GM04504 (cell line): ENCODE measurements around the gene NTNG2.

Experiments used
- DNase-seq: peaks from one replicate; pipeline ENCODE4 v3.0.0-alpha.2; 2012; ENCODE audit warnings: low read depth

NTNG2 gene

DNA sequence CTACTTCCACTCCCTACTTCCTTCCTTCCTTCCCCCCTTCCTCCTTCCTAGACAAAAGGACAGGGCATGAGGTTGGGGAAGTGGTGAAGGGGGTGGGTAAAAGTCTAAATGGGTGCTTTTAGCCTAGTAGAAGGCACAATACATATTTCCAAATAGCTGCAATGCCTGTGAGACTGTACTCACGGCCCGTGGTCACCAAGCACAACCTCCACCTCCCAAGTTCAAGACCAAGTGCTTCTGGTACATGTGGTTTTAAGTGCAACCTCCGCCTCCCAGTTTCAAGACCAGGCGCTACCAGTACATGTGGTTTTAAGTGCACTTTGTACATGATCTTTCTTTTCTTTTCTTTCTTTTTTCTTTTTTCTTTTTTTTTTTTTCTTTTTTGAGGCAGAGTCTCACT lies 14.5 kb upstream of the NTNG2 start:
- no peak for DNase-seq

DNA sequence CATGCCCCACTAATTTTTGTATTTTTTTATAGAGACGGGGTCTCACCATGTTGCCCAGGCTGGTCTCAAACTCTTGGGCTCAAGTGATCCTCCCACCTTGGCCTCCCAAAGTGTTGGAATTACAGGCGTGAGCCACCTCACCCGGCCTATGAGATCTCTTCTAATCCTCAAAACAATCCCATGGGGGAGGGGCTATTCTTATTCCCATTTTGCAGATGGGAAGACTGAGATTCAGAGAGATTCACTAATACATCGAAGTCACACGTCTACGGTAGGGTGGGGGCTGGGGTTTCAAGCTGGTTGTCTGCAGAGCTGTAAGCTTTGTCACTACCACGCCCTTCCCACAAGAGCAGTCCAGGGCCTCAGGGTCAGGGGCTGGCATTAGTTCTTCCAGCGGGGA lies 14.0 kb upstream of the NTNG2 start:
- DNase-seq = no peak

DNA sequence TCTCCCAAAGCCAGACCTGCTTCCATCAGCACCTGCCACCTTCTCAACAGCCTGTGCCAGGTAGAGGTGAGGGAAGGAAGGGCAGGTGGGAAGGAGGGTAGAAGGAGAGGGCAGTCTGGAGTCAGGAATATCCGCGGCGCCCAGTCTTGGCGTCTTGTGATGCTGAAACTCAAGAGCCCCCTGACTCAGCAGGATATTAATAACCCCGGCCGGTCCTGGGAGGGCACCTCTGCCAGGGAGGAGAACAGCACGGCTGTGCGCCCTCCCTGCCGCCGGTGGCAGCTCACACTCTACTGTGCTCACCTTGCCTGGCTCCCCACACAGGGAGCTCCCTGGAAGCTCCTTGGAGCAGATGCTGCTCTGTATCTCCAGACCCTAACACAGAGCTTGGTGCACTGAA lies 11.6 kb upstream of the NTNG2 start:
- DNase-seq = no peak

DNA sequence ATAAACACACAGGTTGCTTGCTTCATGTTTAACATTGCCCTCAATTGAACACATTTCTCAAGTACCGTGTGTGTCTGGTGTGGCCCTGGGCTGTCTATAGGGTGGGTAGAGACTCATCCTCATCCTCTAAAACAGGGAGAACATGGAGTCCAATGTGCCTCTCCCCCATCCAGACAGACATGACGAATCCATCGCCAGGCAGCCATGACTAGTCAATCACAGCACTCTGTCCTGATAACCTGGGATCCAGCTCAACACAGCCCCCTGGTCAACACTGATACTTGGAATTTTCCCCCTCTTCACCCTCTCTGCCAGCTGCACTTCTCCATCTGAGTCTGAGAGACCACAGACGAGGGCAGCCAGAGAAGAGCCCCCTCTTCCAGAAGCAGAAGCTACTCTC lies 10.7 kb upstream of the NTNG2 start:
- DNase-seq = no peak

DNA sequence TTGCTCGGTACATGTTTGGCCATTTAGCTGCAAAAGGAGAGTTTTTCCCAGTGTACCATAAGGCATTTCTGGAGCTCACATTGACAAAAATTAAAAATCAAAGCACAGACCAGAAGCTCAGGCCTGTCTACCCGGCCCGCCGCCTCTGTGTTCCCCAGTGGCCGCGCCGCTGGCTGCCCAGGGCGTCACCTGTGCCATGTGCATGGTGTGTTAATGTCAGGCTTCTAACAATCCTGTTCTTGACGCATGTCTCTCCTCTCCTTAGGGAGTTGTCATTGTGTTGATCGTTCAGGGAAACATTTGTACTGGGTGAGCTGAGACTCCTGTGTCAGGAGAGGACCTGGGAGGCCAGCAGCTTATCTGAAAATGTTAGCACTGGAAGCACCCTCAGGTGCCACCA lies 9.6 kb upstream of the NTNG2 start:
- DNase-seq = no peak

DNA sequence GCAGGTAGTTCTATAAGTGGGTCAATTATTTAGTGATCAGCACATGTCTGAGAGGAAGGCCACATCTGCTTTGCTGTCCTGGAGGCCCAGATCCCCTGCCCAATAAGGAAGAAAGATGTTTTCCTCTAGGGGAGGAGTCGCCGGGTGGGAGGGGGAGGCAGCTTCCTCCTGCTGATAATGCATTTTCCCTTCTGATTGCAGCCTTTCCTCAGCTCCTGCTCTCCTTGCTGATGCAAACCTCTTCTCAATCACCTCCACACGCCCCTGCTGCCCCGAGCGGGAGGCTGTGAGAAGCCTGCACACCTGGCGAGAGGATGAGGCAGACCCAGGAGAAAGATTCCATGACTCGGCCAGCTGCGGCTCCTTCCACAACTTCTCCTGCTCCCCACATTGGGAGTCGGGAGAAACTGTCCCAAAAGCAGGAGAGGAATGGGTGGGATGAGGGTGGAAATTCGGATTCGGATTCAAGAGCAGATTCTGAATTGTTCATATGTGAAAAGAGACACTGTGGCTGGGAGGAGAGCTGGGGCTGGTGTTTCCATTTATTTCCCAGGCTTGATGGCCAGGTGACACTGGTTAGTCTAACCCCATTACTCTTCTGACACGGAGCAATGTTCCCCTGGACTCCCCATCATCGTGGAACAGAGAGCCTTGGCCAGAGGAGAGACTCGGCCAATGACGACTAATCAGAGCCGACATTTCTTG lies 6.8 kb upstream of the NTNG2 start:
- no peak for DNase-seq

DNA sequence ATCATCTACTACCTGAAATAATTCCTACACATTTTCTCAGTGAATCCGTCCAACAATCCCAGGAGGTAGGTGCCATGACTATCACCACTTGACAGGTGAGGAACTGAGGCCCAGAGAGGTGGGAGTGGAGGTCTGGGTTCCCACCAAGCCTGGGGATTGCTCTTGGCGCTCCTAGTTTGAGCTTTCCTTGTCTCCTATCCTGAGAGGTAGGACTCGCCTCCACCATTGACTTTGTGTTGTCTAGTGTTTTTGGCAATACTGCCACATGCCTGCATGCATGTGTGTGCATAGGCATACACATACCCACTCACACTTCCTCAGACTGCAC lies 6.3 kb upstream of the NTNG2 start:
- no peak for DNase-seq

DNA sequence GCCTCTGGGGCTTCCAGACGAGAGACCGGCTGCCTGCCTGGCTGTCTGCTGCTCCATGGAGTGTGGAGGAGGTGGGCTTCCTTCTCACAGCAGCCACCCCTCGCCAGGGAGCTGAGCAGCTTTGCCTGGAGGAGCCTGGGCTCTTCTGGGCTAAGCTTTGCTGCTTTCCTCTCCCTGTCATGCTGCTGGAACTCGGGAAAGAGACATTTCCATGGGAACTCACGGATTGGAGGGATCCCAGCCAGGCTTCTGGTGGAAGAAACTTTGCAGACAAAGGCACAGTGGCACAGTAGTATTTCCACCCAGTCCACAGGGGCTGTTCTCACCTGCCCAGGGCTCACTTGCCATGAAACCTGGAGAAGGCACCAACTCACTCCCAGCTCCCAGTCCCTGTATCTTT lies 5.6 kb upstream of the NTNG2 start:
- DNase-seq = no peak

DNA sequence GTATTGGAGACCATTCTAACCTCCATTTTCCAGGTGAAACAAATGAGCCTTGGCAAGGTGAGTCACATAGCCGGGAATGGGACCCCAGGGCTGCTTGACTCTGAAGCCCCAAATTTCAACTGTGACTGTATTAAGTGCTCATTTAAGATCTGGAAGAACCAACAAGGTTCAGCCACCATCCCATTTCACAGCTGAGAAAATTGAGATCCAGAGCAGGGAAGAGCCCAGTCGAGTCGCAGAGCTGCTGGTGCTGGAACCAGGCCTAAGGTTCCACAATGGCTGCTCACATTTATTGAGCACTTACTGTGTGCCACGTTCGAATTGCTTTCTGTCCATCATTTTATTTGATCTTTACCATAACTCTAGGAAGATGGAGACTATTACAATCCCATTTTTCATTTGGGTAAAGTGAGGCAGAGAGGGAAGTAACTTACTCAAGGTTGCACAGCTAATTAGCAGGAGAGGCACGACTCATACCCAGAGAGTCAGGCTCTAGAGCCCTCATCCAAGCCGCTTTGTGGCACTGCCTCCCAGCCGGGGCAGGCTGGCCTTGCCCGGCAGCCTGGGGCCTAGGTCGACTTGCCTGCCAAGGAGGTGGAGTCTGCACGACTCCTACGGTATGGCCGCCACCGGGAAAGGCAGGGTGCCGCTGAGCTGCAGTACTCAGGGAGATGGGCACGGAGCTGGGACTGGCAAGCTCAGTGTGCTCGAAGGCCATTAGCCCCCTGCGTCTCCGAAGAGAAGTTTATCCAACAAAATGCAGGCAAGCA lies 4.3 kb upstream of the NTNG2 start:
- no peak for DNase-seq

DNA sequence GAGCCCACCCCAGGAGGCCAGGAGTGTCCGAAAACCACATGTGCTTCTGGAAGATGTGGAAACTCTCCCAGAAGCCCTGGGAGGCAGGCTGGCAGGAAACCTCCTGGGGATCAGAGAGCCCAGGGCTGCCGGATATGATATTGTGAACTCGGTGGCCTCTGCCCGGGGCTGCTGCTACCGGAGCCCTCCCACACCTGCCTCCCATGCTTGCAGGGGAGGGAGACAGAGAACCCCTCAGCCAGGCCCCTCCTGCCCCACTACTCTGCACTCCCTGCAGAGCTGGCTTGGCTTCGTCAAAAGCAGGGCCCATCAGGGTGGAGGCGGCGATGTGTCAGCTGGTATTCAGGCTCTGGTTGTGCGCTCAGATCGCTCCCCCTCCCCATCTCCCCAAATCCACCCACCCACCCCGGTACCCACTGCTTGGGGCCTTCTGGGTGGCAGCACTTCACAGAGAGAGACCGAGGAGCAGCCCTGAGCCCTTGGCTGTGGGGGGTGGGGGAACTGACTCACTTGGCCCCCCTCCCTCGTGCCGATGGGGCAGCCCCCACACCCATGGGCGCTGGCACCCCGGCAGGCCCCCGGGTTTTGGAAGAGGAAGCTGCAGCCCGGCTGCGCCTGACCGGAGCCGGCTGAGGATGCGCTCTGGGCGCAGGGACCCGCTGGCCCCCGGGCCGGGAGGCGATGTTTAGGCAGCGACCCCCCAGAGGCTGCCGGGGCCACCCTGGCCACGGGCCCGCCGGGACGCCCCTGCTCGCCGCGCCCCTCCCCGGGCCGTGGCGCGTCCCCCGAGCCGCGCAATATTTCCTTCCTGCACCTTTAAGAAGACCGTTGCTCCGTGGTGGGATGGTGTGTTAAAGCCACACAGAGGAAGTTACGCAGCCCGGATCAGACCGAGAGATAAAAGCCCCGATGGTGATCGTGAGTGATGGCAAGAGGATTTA lies 786 bp upstream of the NTNG2 start:
- DNase-seq = peak; percentile 21

DNA sequence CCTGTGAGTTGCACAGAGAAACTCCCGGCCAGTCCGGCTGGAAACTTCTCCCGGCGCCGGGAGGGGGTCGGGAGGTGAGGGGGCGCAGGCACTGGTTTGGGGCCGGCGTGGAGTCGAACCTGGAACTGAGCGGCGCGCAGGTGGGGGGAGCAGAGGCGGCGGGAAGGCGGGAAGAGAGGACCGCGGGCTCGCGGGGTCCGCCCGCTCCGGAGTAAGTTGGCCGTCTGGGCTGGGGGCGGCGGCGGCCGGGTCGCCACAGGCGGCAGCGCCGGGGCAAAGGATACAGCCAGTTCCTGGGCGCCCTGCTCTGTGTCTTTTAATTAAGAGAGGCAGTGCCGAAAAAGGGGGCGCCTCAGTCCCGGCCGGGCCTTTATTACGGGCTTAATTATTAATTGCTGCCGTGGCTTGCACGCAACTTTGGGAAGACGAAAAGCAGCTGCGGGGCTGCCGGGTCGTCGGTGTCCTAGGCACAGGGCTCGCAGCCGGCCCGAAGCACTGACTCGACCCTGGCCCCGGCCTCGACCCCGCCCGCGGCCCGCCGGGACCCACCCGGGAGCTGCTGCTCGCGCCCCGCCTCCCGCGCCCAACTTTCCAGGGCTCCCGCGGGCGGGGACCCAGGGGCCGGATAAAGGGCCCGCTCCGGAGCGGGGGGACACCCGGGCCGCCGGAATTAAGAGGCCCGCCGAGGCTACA lies 1.1 kb downstream of the NTNG2 start:
- DNase-seq = no peak

DNA sequence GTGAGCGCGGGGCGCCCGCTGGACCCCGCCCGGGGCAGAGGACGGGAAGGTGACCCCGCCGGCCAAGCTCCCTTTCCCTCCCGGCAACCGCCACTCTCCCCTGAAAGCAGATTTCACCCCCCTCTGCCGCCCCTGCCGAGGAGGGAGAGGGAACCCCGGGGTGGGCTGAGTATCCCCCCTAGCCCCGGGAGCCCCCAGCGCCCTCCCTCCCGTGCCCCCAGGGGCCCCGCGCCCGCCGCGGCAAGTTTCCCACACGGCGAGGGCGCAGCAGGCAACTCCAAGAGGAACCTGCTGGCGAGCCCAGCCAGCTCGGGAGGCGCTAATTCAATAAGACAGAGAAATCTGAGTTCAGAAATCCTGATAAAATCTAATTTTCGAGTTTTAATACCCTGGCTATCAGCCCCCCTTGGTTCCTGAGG lies 1.6 kb downstream of the NTNG2 start:
- DNase-seq = no peak

DNA sequence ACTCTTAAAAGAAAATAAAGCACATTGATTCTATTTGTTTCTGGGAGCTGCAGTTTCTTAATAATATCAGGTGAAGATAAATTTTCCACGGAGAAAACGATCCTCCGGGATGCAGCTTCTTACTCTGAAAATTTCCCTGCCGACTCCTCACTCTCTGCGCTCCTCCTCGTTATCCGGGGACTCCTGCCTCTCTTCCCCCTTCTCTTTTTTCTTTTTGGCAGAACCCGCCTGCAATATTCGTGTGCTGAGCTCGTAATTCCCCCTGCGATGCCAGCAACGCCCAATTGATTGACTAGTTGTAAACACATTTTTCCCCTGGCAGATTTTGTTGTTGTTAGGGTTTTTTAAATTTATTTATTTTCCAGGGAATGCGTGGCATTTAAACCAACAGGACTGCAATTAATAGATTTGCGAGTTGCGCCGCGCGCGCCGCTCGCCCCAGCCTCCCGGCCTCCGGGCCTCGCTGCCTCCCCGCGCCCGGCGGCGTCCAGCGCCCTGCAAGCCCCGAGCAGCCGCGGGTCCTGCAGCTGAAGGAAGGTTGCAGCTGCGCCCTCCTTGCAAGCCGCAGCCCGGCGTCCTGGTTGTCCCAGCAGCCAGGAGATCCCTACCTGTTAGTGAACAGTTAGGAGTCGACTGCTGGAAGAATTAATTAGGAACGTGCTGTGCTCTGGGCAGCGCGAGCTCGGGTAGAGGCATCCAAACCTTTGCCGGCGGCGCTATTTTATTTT lies 2.2 kb downstream of the NTNG2 start:
- DNase-seq = no peak

DNA sequence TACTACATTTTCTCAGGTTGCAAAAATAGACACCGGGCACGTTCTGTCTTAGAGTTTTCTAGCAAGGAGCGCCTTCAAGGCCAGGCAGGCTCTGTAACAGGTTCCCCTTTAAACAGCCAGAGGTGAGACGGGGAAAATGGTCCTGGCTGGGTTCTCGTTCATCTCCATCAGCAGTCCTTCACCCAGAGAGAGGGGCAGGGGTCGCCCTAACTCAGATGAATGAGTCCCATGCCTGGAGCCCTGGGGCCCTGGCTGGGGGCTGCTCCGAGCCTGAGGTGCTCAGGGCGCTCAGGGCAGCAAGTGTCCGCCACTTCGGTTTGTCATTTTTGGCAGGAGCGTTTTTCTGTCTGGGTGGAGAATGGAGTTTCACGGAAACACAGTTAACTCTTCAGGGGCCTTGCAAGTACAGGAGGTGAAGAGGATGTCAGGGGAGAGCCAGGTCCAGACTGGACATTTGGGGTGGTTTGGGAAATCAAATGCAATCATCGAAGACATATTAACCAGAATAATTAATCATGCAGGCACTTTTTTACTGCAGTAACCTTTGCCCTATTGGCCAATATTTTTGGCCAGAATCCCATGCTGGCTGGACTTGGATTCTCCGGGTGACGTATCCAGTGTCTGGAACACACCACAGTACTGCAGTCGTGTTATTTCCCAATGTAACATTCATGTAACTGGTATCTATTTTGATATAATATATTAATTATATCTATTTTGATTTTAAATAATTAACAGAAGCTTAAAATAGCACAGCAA lies 2.9 kb downstream of the NTNG2 start:
- no peak for DNase-seq

DNA sequence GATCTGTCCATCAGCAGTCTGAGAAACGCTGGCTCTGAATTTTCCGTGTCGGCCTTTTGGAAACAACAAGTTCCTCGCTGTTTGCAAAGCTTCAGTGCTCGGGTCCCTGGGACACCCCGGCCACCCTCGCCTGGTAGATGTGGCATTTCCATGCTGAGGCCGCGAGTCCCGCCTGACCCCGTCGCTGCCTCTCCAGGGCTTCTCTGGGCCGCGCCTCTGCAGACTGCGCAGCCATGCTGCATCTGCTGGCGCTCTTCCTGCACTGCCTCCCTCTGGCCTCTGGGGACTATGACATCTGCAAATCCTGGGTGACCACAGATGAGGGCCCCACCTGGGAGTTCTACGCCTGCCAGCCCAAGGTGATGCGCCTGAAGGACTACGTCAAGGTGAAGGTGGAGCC lies 4.7 kb downstream of the NTNG2 start:
- DNase-seq = no peak

DNA sequence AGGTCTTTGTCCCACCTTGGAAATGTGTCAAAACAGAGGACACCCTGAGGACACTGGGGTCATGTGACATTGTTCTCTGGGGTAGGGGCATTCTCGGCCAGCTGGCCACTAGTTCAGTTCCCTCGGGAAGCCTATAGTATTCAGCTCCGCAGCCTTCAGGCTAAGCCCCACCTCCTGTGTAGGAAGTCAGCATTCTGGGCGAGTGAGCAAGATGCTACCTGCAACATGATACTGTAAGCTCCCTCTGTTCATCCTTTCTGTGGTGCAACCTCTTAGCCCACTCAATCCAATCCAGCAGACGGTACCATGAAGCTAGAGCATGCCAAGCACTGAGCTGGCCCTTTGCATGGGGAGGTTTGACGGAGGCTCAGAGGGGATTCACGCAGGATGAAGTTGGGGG lies 5.3 kb downstream of the NTNG2 start:
- no peak for DNase-seq

DNA sequence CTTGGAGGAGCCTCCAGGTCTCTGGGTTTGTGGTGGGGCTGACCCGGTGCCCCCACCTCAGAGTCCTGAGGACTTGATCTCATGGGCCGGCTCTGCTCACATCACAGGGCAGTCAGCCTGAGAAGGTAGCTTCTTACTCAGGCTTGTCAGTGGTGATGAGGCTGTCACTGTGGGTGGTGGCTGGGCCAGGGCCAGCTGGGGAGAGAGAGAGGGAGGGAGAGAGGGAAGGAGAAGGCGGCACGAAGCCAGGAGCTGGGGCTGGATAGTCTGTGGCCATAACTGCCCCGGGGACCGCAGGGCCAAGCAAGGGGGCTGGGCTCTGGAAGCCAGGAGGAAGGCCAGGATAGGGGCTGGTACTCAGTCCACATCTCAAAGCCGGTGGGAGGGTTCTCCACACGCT lies 6.5 kb downstream of the NTNG2 start:
- DNase-seq = no peak

DNA sequence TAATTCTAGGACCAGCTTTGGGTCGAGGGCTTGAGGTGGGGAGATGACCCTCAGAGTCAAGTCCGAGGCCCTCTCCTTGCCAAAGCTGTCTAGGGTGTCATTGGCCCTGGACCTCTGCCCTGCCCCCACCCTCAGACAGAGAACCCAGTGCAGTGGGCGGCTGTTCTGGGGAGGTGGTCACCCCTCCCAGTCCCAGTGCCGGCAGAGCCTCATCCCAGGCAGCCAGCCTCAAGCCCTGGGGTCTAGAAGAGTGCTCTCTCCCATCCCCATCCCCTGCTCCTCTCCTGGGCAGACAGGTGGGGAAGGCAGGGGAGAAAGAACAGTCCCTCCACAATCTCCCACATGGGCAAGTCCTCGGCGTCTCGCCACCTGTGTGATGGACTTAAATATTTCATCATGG lies 7.0 kb downstream of the NTNG2 start:
- no peak for DNase-seq

DNA sequence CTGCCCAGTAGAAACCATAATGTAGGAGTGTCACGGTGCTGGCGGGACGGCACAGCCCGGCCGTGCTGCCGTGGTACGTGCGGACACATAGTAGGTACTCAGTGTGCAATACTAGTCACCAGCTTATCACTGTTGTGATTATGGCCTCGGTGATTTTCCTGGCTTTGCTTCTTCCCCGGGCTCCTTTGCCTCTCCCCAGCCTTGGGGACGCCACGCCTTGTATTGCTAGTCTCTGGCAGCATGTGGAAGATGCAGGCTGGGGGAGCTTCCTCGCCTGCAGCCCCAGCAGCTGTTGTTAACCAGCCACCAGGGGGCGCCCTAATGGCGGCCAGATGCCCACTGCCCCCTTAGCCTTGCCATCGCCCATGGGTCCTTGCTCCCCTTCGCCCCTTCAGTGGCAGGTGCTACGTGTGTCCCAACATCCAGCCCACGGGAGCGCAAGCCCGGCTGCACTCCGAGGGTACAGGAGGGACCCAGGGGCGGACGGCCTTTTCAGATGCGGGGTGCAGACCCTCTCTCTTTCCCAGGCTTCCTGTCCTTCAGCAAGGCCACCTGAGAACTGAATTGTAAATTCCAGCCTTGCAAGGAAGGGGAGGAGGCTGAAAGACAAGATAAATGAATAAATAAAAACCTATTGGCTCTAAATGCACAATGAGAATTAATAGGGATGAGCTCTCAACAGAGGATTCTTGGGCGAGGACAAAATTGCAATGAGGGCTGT lies 8.0 kb downstream of the NTNG2 start:
- no peak for DNase-seq

DNA sequence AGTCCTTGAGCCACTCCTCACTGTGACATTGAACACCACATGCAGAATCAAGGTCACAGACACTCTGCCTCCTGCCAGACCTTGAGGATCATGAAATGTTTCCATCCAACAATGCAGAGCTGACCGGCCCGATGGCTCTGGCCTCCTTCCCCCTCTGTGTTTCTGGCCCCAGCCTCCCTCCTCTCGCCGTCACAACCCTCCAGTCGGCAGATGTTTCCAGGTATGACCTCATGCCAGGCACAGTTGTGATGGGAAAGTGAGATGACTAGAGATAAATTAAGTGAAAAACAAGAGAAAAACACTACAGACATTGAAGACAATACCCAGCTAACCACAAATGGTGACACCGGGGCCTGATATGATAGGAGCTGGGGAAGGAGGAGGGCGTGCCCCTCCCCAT lies 9.8 kb downstream of the NTNG2 start:
- no peak for DNase-seq
